ENCODE results near the gene RPL9. TPM values are rescaled to one million over a fixed set of nuclear protein-coding genes. Genes with fewer than 3 reads are reported as not detected.

Gene RPL9
- total and polyA plus RNA-seq, 2 of the 8 experiments (the other 6 are each of a cell fraction or from before 2014, with no cell fraction given), result 1,161 to 1,184 TPM

DNA sequence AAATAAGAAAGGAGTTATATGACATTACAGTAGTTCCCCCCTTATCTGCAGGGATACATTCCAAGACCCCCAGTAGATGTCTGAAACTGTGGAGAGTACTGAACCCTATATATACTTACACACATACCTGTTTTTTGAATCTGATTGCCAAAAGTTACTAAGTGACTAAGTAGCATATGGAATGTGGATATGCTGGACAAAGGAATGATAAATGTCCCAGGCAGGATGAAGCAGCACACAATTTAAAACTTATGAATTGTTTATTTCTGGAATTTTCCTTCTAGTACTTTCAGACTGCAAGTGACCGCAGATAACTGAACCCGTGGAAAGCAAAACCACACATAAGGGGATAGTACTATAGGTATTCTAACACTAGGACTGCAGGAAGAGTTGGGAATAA is 45.8 kb upstream of the RPL9 start:
- Histone ChIP-seq H4K5ac (ENCODE audit: insufficient read length, low read depth, low read length) (no peak overlapping the region), H2BK5ac (ENCODE audit: low read depth, low read length) (no peak overlapping the region), H3K79me1 (ENCODE audit: low read depth, low read length) (no peaks in the 10 kb centered on the region), H3K4me3 (ENCODE audit: extremely low read depth in 1 of 4, insufficient read depth in 2 of 4, low read depth in 3 of 4, low read length in 4 of 4) (no peak overlapping the region), H2AFZ (ENCODE audit: low read length) (no peak overlapping the region), H4K20me1 (replicated peaks in 1 of 2; ENCODE audit: control insufficient read depth in 1 of 2, insufficient read depth in 2 of 2, low read length in 2 of 2) (no peaks in the 10 kb centered on the region), H4K91ac (replicated peaks; ENCODE audit: insufficient read length, low read length) (no peak overlapping the region), H2BK12ac (ENCODE audit: low read depth, low read length) (no peak overlapping the region), H2BK120ac (replicated peaks; ENCODE audit: low read depth, low read length) (no peak overlapping the region), H3K79me2 (ENCODE audit: control insufficient read depth in 1 of 2, insufficient read depth in 2 of 2, low read length in 2 of 2) (no peaks in the 10 kb centered on the region), H4K8ac (ENCODE audit: extremely low read depth, insufficient read depth, low read length) (no peak overlapping the region), H3K9me3 (ENCODE audit: insufficient read depth in 2 of 2, low read depth in 1 of 2, low read length in 1 of 2) (no peaks in the 10 kb centered on the region), H2AK5ac (ENCODE audit: low read depth, low read length) (no peak overlapping the region), H3K4me1 (replicated peaks in 1 of 4; ENCODE audit: control insufficient read depth in 3 of 4, insufficient read depth in 4 of 4, low read length in 3 of 4) (no peaks in the 10 kb centered on the region), H3K36me3 (ENCODE audit: control insufficient read depth in 2 of 4, insufficient read depth in 4 of 4, low read length in 3 of 4) (peaks cover 28 to 87% (median 66%) of the 10 kb centered on the region in 4 experiments), H3K14ac (ENCODE audit: insufficient read length) (no peak overlapping the region), H3K9ac (replicated peaks in 1 of 4; ENCODE audit: extremely low read depth in 1 of 4, low read depth in 3 of 4, low read length in 3 of 4) (no peak overlapping the region), H3K4ac (replicated peaks; ENCODE audit: insufficient read length, low read depth, low read length) (no peak overlapping the region), H3K23me2 (ENCODE audit: low read depth, low read length) (no peaks in the 10 kb centered on the region), H2BK15ac (ENCODE audit: low read length) (no peak overlapping the region), H3K27me3 (replicated peaks in 1 of 4; ENCODE audit: control insufficient read depth in 3 of 4, extremely low read depth in 1 of 4, insufficient read depth in 3 of 4, low read length in 3 of 4) (no peaks in the 10 kb centered on the region), H3K56ac (replicated peaks; ENCODE audit: insufficient read length, low read depth, low read length) (no peak overlapping the region), H3K4me2 (ENCODE audit: insufficient read depth in 1 of 2, low read depth in 2 of 2, low read length in 2 of 2) (no peak overlapping the region), H3K23ac (ENCODE audit: insufficient read length) (no peak overlapping the region), H3K18ac (ENCODE audit: extremely low read depth, low read length) (no peak overlapping the region), H2BK20ac (ENCODE audit: low read length) (no peak overlapping the region), H3K27ac (ENCODE audit: low read depth, low read length) (no peak overlapping the region)
- DNase-seq (ENCODE audit: low read depth in 1 of 2, low spot score in 2 of 2) (no peak), FAIRE-seq (no peak)
- no peak for TF ChIP-seq RXRA (IDR thresholded peaks at IDR 0.05; ENCODE audit: insufficient read depth, low read depth, low read length)
- no peak for TF ChIP-seq SIX5 (IDR thresholded peaks at IDR 0.05; ENCODE audit: low read depth, low read length)
- no peak for TF ChIP-seq YY1 (IDR thresholded peaks at IDR 0.05; ENCODE audit: low read depth, low read length)
- TF ChIP-seq GTF2F1 (IDR thresholded peaks at IDR 0.05; ENCODE audit: borderline replicate concordance, low read depth, low read length), result no peak
- TF ChIP-seq, protein P1, sequence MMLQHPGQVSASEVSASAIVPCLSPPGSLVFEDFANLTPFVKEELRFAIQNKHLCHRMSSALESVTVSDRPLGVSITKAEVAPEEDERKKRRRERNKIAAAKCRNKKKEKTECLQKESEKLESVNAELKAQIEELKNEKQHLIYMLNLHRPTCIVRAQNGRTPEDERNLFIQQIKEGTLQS (IDR thresholded peaks at IDR 0.05; ENCODE audit: insufficient read depth, low read depth, low read length), result no peak
- TF ChIP-seq CREB1 (IDR thresholded peaks at IDR 0.05), result no peak
- TF ChIP-seq KDM5A (IDR thresholded peaks at IDR 0.05; ENCODE audit: low read length), result no peak
- no peak for TF ChIP-seq TCF12 (IDR thresholded peaks at IDR 0.05; ENCODE audit: low read depth, low read length)
- TF ChIP-seq SIN3A (conservative IDR thresholded peaks at IDR 0.05 in 1 of 2, IDR thresholded peaks at IDR 0.05 in 1 of 2; ENCODE audit: low read depth in 1 of 2, low read length in 2 of 2), result no peak
- 95% methylated on average over 2 of the region's 2 CpGs; no CpG with 5 or more reads in 1 of the 2 experiments for WGBS, 2 experiments (ENCODE audit: extremely low coverage in 1 of 2, insufficient coverage in 1 of 2, insufficient read length in 1 of 2, insufficient replicate concordance in 2 of 2, low coverage in 1 of 2, low lambda C conversion rate in 2 of 2, missing lambda C conversion rate in 1 of 2)
- POLR2A ChIA-PET (ENCODE audit: partially characterized antibody), result interaction anchor here (0.8 kb wide), 1 partner anchor 9 kb away, joined by 3 read pairs; no protein-coding TSS in a partner anchor
- CTCF ChIA-PET (ENCODE audit: partially characterized antibody), result interaction anchor here (0.6 kb wide), 1 partner anchor 238 kb away, joined by 4 read pairs; no protein-coding TSS in a partner anchor

All from H1 (cell line).